Brain microvascular endothelial cell (primary cell): ENCODE data around the gene MRPS27.

Experiments
- DNase-seq: peaks from one replicate; pipeline ENCODE4 v3.0.0-alpha.2; 2020
- H3K27ac ChIP-seq: fragments of 250-450 bp; sonication (Bioruptor Pico); 2 replicates; pipeline ENCODE4 v1.5.1; 2020; ENCODE audit warnings: mild to moderate bottlenecking, moderate library complexity
- H3K27me3 ChIP-seq: fragments of 250-450 bp; sonication (Bioruptor Pico); replicated peaks from 2 replicates; pipeline ENCODE4 v1.5.1; 2020; ENCODE audit warnings: mild to moderate bottlenecking
- H3K36me3 ChIP-seq: fragments of 250-450 bp; sonication (Bioruptor Pico); replicated peaks from 2 replicates; pipeline ENCODE4 v1.5.1; 2020; ENCODE audit warnings: mild to moderate bottlenecking
- H3K4me3 ChIP-seq: 2 replicates; pipeline ENCODE4 v1.5.1; 2011; ENCODE audit warnings: low read depth, mild to moderate bottlenecking, control low read depth, low read length, moderate library complexity
- in situ Hi-C: cut with HindIII; loops from 2 replicates; pipeline ENCODE4 v1.10.0; 2017; ENCODE audit warnings: low sequenced_read_pairs, low pct_ligation_motif_present
- TF ChIP-seq, protein P1 (sequence below): IDR thresholded peaks from 2 replicates; pipeline ENCODE4 v1.5.1; 2011; ENCODE audit warnings: low read depth, mild to moderate bottlenecking, moderate library complexity, low read length, control low read depth, inconsistent platforms; ENCODE audit errors: missing control alignments

The MRPS27 gene

GRCh38 chr5:72251386-72251785, 68.7 kb downstream of the MRPS27 start:
- in situ Hi-C loops = no loop called here
- no peak for DNase-seq
- TF ChIP-seq, protein P1, sequence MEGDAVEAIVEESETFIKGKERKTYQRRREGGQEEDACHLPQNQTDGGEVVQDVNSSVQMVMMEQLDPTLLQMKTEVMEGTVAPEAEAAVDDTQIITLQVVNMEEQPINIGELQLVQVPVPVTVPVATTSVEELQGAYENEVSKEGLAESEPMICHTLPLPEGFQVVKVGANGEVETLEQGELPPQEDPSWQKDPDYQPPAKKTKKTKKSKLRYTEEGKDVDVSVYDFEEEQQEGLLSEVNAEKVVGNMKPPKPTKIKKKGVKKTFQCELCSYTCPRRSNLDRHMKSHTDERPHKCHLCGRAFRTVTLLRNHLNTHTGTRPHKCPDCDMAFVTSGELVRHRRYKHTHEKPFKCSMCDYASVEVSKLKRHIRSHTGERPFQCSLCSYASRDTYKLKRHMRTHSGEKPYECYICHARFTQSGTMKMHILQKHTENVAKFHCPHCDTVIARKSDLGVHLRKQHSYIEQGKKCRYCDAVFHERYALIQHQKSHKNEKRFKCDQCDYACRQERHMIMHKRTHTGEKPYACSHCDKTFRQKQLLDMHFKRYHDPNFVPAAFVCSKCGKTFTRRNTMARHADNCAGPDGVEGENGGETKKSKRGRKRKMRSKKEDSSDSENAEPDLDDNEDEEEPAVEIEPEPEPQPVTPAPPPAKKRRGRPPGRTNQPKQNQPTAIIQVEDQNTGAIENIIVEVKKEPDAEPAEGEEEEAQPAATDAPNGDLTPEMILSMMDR = no peak
- H3K4me3 ChIP-seq = no peak overlapping the region
- H3K27ac ChIP-seq = no peak overlapping the region
- H3K36me3 ChIP-seq = no peaks in the 10 kb centered on the region
- H3K27me3 ChIP-seq = no peaks in the 10 kb centered on the region

GRCh38 chr5:72248410-72248981, 71.5 kb downstream of the MRPS27 start:
- no peaks in the 10 kb centered on the region for H3K36me3 ChIP-seq
- TF ChIP-seq, protein P1 = no peak
- in situ Hi-C loops = no loop called here
- DNase-seq = peak; percentile 70
- H3K4me3 ChIP-seq = no peak overlapping the region
- H3K27ac ChIP-seq = peak overlapping the region; percentile 59
- H3K27me3 ChIP-seq = no peaks in the 10 kb centered on the region

DNA sequence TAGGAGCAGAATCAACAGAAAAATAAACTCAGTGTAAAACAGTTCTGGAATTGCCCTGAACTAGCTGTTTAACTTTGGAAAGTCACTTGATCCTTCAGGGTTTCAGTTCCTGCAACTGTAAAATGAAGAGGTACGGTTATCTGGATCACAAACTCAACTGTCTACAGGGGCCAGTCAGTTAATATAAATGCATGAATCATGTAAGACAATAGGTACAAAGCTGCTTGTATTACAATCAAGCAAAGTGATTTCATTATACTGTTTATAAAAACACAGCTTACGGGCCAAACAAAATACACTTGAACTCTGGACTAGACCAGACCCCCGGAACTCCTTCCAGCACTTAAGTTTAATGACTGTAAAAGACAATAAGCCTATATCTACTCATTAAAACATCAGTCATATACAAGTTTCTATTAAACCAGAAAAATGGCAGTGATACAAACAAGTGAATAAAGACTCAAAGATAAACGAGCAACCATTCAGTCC, 73.0 kb downstream of the MRPS27 start:
- in situ Hi-C loops = no loop called here
- H3K4me3 ChIP-seq = no peak overlapping the region
- TF ChIP-seq, protein P1 = no peak
- DNase-seq = peak; percentile 37
- peak overlapping the region; percentile 51 for H3K27ac ChIP-seq
- H3K36me3 ChIP-seq = no peaks in the 10 kb centered on the region
- no peaks in the 10 kb centered on the region for H3K27me3 ChIP-seq

GRCh38 chr5:72245951-72246532, 74.0 kb downstream of the MRPS27 start:
- Histone ChIP-seq H3K36me3 (no peaks in the 10 kb centered on the region), H3K27me3 (no peaks in the 10 kb centered on the region), H3K4me3 (no peak overlapping the region), H3K27ac (peak overlapping the region; percentile 51)
- DNase-seq = peak; percentile 25
- in situ Hi-C loops = no loop called here
- TF ChIP-seq, protein P1 = peak; percentile 73

- no peak for DNase-seq
- Histone ChIP-seq H3K4me3 (no peak overlapping the region), H3K36me3 (no peaks in the 10 kb centered on the region), H3K27me3 (no peaks in the 10 kb centered on the region), H3K27ac (no peak overlapping the region)
- TF ChIP-seq, protein P1 = no peak
- in situ Hi-C loops = no loop called here
These were observed 74.5 kb downstream of the MRPS27 start for GRCh38 chr5:72245546-72245945.
